Measurements from ENCODE around the gene TCEAL5. TPM values are rescaled to one million over a fixed set of nuclear protein-coding genes. Genes with fewer than 3 reads are reported as not detected.

TCEAL5 gene
- total RNA-seq: not detected in 2 replicates

GRCh38 chrX:103276581-103277002 lies at the start of gene TCEAL5:
TCEAL5 (minus strand) TSS chrX:103276750; CDS start chrX:103274563, 2,187 bp downstream.

GRCh38 chrX:103310555-103311398 lies 34.2 kb upstream of the TCEAL5 start, which contains the start of gene BEX2:
BEX2 (minus strand) TSS chrX:103310990; CDS start chrX:103309976, 1,014 bp downstream.

DNA sequence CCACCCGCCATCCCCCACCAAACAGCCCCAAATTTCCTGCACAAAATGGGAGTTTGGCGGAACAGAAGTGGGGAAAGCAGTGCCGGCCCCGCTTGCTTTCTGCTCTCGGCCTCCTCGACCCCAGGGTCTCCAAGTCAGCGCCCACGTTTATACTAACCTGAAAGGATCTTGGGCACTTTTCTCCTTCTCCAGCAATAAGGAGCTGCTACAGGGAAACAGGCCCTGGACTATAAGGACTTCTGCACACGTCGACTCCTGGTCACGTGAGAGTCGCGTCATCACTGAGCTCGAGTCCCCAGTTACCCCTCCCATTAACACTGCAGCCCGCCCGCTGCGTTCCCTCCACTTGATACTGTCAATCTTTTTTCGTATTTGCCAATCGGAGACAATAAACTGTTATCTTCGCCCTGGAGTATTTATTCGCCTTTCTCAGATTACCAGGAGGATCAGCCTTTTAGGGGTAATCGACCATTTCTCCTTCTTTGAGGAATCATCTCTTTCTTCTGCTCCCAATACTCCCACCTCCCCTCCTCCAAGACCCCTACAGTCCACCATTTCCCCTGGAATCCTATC lies 21.5 kb downstream of the TCEAL5 start, which contains the start of gene TCEAL8:
Gene TCEAL8, minus strand, starts transcription at position 235 of the 573 bp plus-strand sequence. CDS start 1,176 bp downstream, outside the sequence.

Other genes with a start within 250 kb of the TCEAL5 start
- 0.32 TPM in 1 of 2 replicates, not detected in the other for gene BEX1, start 212.6 kb downstream of the TCEAL5 start, total RNA-seq
- not detected in 2 replicates for gene NXF3, start 183.6 kb downstream of the TCEAL5 start, total RNA-seq
- 29.9 and 33.4 TPM in 2 replicates for gene BEX4, start 61.6 kb downstream of the TCEAL5 start, total RNA-seq
- 102 and 106 TPM in 2 replicates for gene TCEAL8, start 21.6 kb downstream of the TCEAL5 start, total RNA-seq
- gene BEX2, start 34.2 kb upstream of the TCEAL5 start, total RNA-seq: 1.5 TPM in 1 of 2 replicates, not detected in the other
- gene TCEAL7, start 53.5 kb upstream of the TCEAL5 start, total RNA-seq: 5.5 and 18.4 TPM in 2 replicates
- 136 and 191 TPM in 2 replicates for gene TCEAL9, start 79.8 kb upstream of the TCEAL5 start, total RNA-seq
- gene BEX3, start 99.8 kb upstream of the TCEAL5 start, total RNA-seq: 319 and 348 TPM in 2 replicates
- gene RAB40A, start 242.7 kb upstream of the TCEAL5 start, total RNA-seq: not detected in 2 replicates

Measured in epithelial cell of umbilical artery (primary cell).